NCI-H526 treated with DMSO at 0.1 percent for 48 hours (cell line): ENCODE measurements around the gene ZNF264.
A peak's percentile ranks its signal among the peaks of the same experiment; 100 is the strongest.
"Not testable (repeated sequence)": the region's sequence is repeated elsewhere in the genome, so short reads cannot be mapped to it uniquely, and the experiment has no call there.

Source experiments
- DNase-seq: peaks from one replicate; lab custom pipeline; 2025; lab: John Stamatoyannopoulos, UW

Gene ZNF264

GRCh38 chr19:57245959-57246358 is 54.7 kb downstream of the ZNF264 start:
- no peak for DNase-seq

GRCh38 chr19:57248646-57249045 is 57.3 kb downstream of the ZNF264 start:
- no peak for DNase-seq

GRCh38 chr19:57249329-57249728 is 58.0 kb downstream of the ZNF264 start:
- DNase-seq, result no peak

GRCh38 chr19:57253767-57254166 is 62.5 kb downstream of the ZNF264 start:
- not testable (repeated sequence) for DNase-seq

GRCh38 chr19:57262044-57262443 is 70.7 kb downstream of the ZNF264 start:
- no peak for DNase-seq

GRCh38 chr19:57263244-57263741 is 72.0 kb downstream of the ZNF264 start:
- DNase-seq, result no peak

GRCh38 chr19:57267291-57267690 is 76.0 kb downstream of the ZNF264 start:
- DNase-seq, result peak; percentile 31

GRCh38 chr19:57269515-57270250 is 78.4 kb downstream of the ZNF264 start:
- DNase-seq, result peak; percentile 39

- no peak for DNase-seq
These were observed 80.0 kb downstream of the ZNF264 start for GRCh38 chr19:57271280-57271679.
